LNCaP clone FGC (cell line): Measurements from ENCODE around the gene AGR2.
"Not testable (repeated sequence)": the region's sequence is repeated elsewhere in the genome, so short reads cannot be mapped to it uniquely, and the experiment has no call there.

ENCODE experiments used
- DNase-seq: peaks from one replicate; pipeline ENCODE4 v3.0.0-alpha.2; 2011; ENCODE audit warnings: low read depth
- H3K4me3 ChIP-seq: 2 replicates; pipeline ENCODE4 v1.5.1; 2011; ENCODE audit warnings: mild to moderate bottlenecking, low read depth, low read length, control low read depth
- CTCF ChIP-seq: IDR thresholded peaks from 2 replicates; pipeline ENCODE4 v1.5.1; 2012; ENCODE audit warnings: mild to moderate bottlenecking; ENCODE audit not compliant: control insufficient read depth, insufficient read depth; ENCODE audit errors: extremely low read depth

The AGR2 gene

GRCh38 chr7:16770657-16771329 is 34.0 kb downstream of the AGR2 start:
- H3K4me3 ChIP-seq = no peak overlapping the region
- no peak for TF ChIP-seq CTCF
- DNase-seq = no peak

- DNase-seq = not testable (repeated sequence)
Observed at GRCh38 chr7:16769994-16770393, 34.8 kb downstream of the AGR2 start.

GRCh38 chr7:16765436-16765859 is 39.4 kb downstream of the AGR2 start:
- 0 out of 2 replicates have a peak overlapping the region, but pooled peaks have one; percentile 6 for H3K4me3 ChIP-seq
- no peak for TF ChIP-seq CTCF
- DNase-seq = peak; percentile 86

More at GRCh38 chr7:16769994-16770393, 34.8 kb downstream of the AGR2 start:
- H3K4me3 ChIP-seq = not testable (repeated sequence)

- TF ChIP-seq CTCF = no peak
- DNase-seq = no peak
- H3K4me3 ChIP-seq = no peak overlapping the region
Observed at GRCh38 chr7:16764942-16765341, 39.9 kb downstream of the AGR2 start.

- DNase-seq = no peak
- no peak overlapping the region for H3K4me3 ChIP-seq
- no peak for TF ChIP-seq CTCF
Observed at GRCh38 chr7:16762177-16762576, 42.6 kb downstream of the AGR2 start.

- H3K4me3 ChIP-seq = no peak overlapping the region
- TF ChIP-seq CTCF = no peak
- no peak for DNase-seq
Observed at GRCh38 chr7:16759840-16760239, 45.0 kb downstream of the AGR2 start.

GRCh38 chr7:16758631-16759611 is 45.9 kb downstream of the AGR2 start:
- no peak for DNase-seq
- TF ChIP-seq CTCF = no peak
- H3K4me3 ChIP-seq = no peak overlapping the region
